ENCODE results near the gene HNRNPDL.
A peak's percentile ranks its signal among the peaks of the same experiment; 100 is the strongest.
"Not testable (repeated sequence)": the region's sequence is repeated elsewhere in the genome, so short reads cannot be mapped to it uniquely, and the experiment has no call there.

Gene HNRNPDL

GRCh38 chr4:82431831-82432230 is 1.6 kb upstream of the HNRNPDL start:
- no peak for DNase-seq

GRCh38 chr4:82430964-82431745 is 893 bp upstream of the HNRNPDL start:
- DNase-seq = peak in 4 of 14 donors; percentile 22 to 61 (median 46)

- DNase-seq = peak in 7 of 14 donors; percentile 57 to 90 (median 80)
Observed at GRCh38 chr4:82429728-82430192, 502 bp downstream of the HNRNPDL start.

- DNase-seq = peak; percentile 68 to 99 (median 88)
Observed at GRCh38 chr4:82428969-82429727, 1.1 kb downstream of the HNRNPDL start.

GRCh38 chr4:82428526-82428968 is 1.7 kb downstream of the HNRNPDL start:
- DNase-seq = no peak

- DNase-seq = no peak
Observed at GRCh38 chr4:82425478-82425877, 4.8 kb downstream of the HNRNPDL start.

GRCh38 chr4:82423245-82424054 is 6.8 kb downstream of the HNRNPDL start:
- no peak for DNase-seq

- no peak for DNase-seq
Observed at GRCh38 chr4:82422616-82423015, 7.6 kb downstream of the HNRNPDL start.

- no peak for DNase-seq
Observed at GRCh38 chr4:82421796-82422560, 8.3 kb downstream of the HNRNPDL start.

GRCh38 chr4:82419451-82419850 is 10.8 kb downstream of the HNRNPDL start:
- no peak for DNase-seq

- DNase-seq = no peak
Observed at GRCh38 chr4:82415922-82416365, 14.3 kb downstream of the HNRNPDL start.

GRCh38 chr4:82415061-82415460 is 15.2 kb downstream of the HNRNPDL start:
- DNase-seq = not testable (repeated sequence)

GRCh38 chr4:82403725-82404124 is 26.5 kb downstream of the HNRNPDL start:
- DNase-seq = no peak

- no peak for DNase-seq
Observed at GRCh38 chr4:82402196-82402775, 28.0 kb downstream of the HNRNPDL start.

GRCh38 chr4:82401600-82401999 is 28.7 kb downstream of the HNRNPDL start:
- no peak for DNase-seq

GRCh38 chr4:82398263-82398662 is 32.0 kb downstream of the HNRNPDL start:
- no peak for DNase-seq

GRCh38 chr4:82397527-82397926 is 32.7 kb downstream of the HNRNPDL start:
- DNase-seq = no peak

GRCh38 chr4:82394896-82395295 is 35.4 kb downstream of the HNRNPDL start:
- DNase-seq = no peak

GRCh38 chr4:82390061-82390460 is 40.2 kb downstream of the HNRNPDL start:
- DNase-seq = not testable (repeated sequence)

GRCh38 chr4:82388405-82388804 is 41.9 kb downstream of the HNRNPDL start:
- DNase-seq = no peak

GRCh38 chr4:82386312-82386711 is 44.0 kb downstream of the HNRNPDL start:
- not testable (repeated sequence) for DNase-seq
